Tibial nerve (tissue), 4 donors: ENCODE results near the gene OTOF. TPM values are rescaled to one million over a fixed set of nuclear protein-coding genes. Genes with fewer than 3 reads are reported as not detected.
A peak's percentile ranks its signal among the peaks of the same experiment; 100 is the strongest.

Experiments
- DNase-seq, 2 donors: peaks; one replicate each; pipeline ENCODE4 v3.0.0-alpha.2; 2019; ENCODE audit warnings: low spot score in 2 of 2
- H3K27ac ChIP-seq, 4 donors: fragments of 200-600 bp; sonication (generic) in 3 of 4; one replicate each; pipeline ENCODE4 v1.5.1; 2017 to 2019; ENCODE audit warnings: mild to moderate bottlenecking in 1 of 4
- H3K27me3 ChIP-seq, 2 donors: fragments of 200-600 bp; sonication (generic) in 1 of 2; one replicate each; pipeline versions ENCODE4 v1.5.1 to v1.6.0; 2017 to 2019
- H3K36me3 ChIP-seq, 3 donors: fragments of 200-600 bp; sonication (generic); one replicate each; pipeline ENCODE4 v1.5.1; 2018 to 2019
- H3K4me1 ChIP-seq, 4 donors: fragments of 200-600 bp; sonication (generic) in 3 of 4; one replicate each; pipeline ENCODE4 v1.5.1; 2017 to 2019
- H3K4me3 ChIP-seq, 4 donors: fragments of 200-600 bp; sonication (generic) in 3 of 4; one replicate each; pipeline ENCODE4 v1.5.1; 2017 to 2019; ENCODE audit warnings: mild to moderate bottlenecking in 1 of 4, moderate library complexity in 1 of 4
- H3K9me3 ChIP-seq, 4 donors: fragments of 200-600 bp; sonication (generic) in 3 of 4; one replicate each; pipeline ENCODE4 v1.5.1; 2017 to 2019
- EP300 ChIP-seq, 2 donors: sonication (generic); formaldehyde crosslinking; IDR thresholded peaks; one replicate each; pipeline ENCODE4 v1.6.1; 2017; ENCODE audit warnings: antibody characterized with exemption in 2 of 2, mild to moderate bottlenecking in 1 of 2
- POLR2A ChIP-seq, 2 donors: fragments of 450-650 bp; IDR thresholded peaks; one replicate each; pipeline ENCODE4 v1.6.1; 2017; ENCODE audit warnings: antibody characterized with exemption in 2 of 2, mild to moderate bottlenecking in 2 of 2, moderate library complexity in 2 of 2
- WGBS, 2 donors: methylation state at CpG; one replicate each; pipeline ENCODE4 v1.1.5; 2018; 5-methylcytosine and 5-hydroxymethylcytosine counted together
- total RNA-seq, 4 donors: library from RNA; depleted of rRNA; stranded (reverse); fragments of >200 nt; gene quantifications; one replicate each; pipeline ENCODE4 v1.1.0, GENCODE V29; 2016
- TF ChIP-seq, protein P1 (sequence below), 5 experiments: fragments of 200-600 bp in 3 of 5; fragments of 450-650 bp in 2 of 5; sonication (generic) in 3 of 5; IDR thresholded peaks; one replicate each; pipeline ENCODE4 v1.5.1; 2016 to 2019; ENCODE audit warnings: antibody characterized with exemption in 5 of 5, mild to moderate bottlenecking in 3 of 5, moderate library complexity in 2 of 5

Gene OTOF
- total RNA-seq, 4 donors from 2014 or later = under 0.01 to 0.30 (median 0.22) TPM; not detected in 1

DNA sequence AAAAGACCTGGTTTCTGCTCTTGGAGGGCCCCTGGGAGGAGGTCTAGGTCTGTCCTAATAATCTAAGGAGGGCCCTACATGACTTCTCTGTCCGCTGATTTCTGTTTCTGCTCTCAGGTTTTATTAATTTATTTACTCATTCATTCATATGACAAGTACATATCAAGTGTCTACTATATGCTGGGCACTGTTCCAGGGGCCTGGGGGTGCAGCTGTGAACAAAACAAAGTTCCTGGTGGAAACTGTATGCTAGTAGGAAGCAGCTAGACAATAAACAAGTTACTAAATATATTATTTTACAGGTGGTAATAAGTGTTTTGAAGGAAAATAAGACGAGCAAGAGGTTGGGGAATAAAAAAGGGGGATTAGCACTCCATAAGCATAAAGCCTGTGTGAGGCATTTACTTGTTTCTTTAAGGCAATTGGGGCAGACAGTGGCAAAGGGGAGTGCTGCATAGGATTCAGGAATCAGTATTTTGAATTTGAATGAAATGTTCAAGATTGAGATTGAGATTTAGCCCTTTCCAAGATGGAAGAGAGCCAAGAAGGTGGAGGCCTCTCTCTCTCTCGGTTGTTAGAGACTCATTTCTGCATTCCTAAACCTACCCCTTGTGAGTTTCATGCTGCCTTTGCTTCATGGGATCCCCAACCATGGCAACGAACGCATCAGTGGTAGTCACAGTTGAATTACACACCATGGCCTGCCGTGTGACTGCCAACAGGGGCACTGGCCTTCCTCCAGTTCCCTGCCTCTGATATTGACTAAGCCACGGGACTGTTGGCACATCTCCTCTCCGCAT lies 47.9 kb downstream of the OTOF start:
- 58 to 61% methylated on average over 8 of the region's 8 CpGs for WGBS, 2 donors
- TF ChIP-seq EP300 (IDR thresholded peaks at IDR 0.05) = no peak
- TF ChIP-seq, protein P1, sequence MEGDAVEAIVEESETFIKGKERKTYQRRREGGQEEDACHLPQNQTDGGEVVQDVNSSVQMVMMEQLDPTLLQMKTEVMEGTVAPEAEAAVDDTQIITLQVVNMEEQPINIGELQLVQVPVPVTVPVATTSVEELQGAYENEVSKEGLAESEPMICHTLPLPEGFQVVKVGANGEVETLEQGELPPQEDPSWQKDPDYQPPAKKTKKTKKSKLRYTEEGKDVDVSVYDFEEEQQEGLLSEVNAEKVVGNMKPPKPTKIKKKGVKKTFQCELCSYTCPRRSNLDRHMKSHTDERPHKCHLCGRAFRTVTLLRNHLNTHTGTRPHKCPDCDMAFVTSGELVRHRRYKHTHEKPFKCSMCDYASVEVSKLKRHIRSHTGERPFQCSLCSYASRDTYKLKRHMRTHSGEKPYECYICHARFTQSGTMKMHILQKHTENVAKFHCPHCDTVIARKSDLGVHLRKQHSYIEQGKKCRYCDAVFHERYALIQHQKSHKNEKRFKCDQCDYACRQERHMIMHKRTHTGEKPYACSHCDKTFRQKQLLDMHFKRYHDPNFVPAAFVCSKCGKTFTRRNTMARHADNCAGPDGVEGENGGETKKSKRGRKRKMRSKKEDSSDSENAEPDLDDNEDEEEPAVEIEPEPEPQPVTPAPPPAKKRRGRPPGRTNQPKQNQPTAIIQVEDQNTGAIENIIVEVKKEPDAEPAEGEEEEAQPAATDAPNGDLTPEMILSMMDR (IDR thresholded peaks at IDR 0.05) = no peak
- TF ChIP-seq POLR2A (IDR thresholded peaks at IDR 0.05) = no peak

DNA sequence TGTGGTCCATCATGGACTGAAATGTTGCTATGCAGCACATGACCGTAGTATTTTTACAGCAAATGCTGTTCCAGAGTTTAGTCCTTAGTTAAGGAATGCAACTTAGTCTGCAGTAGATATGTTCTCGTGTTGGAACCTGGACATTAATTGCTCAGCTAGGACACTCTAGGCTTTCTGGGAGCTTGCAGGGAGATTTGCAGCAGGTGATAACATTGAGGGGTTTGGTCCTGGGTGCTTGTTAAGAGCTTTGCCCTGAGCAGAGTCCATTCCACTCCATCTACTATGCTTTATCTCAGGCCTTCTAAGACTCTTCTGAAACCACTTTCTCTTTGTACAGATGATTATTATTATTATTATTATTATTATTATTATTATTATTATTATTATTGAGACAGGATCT lies 49.1 kb downstream of the OTOF start:
- no peaks in the 10 kb centered on the region for H3K27me3 ChIP-seq
- no peak overlapping the region for H3K4me3 ChIP-seq
- H3K9me3 ChIP-seq = no peaks in the 10 kb centered on the region
- no peak for DNase-seq
- 92 to 95% methylated on average over 2 of the region's 2 CpGs for WGBS, 2 donors
- peaks cover 0 to 21% (median 9%) of the 10 kb centered on the region in 4 donors for H3K4me1 ChIP-seq
- no peak overlapping the region for H3K27ac ChIP-seq
- TF ChIP-seq EP300 (IDR thresholded peaks at IDR 0.05) = no peak
- TF ChIP-seq, protein P1 (IDR thresholded peaks at IDR 0.05) = no peak
- TF ChIP-seq POLR2A (IDR thresholded peaks at IDR 0.05) = no peak
- no peaks in the 10 kb centered on the region for H3K36me3 ChIP-seq

More for the DNA sequence above, 47.9 kb downstream of the OTOF start:
- Histone ChIP-seq H3K27me3 (no peaks in the 10 kb centered on the region), H3K36me3 (no peaks in the 10 kb centered on the region), H3K4me1 (peaks cover 0 to 28% (median 9%) of the 10 kb centered on the region in 4 donors), H3K27ac (peak overlapping the region in 1 of 4 donors; percentile 20), H3K4me3 (no peak overlapping the region), H3K9me3 (no peaks in the 10 kb centered on the region)
- DNase-seq = no peak

DNA sequence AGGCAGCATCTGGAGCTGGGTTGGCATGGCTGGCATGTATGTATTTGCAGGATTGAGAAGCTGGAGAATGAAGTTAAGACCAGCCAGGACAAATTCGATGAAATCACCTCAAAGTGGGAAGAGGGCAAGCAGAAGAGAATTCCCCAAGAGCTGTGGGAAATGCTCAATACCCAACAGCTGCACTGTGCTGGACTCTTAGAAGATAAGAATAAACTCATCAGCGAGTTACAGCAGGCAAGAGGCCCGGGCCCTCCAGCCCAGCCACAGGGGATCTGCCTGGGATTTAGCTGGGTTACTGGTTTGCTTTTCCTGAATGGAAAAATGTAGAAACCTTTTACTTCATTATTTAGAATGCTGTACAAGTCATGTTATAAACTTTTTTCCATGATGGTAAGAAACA lies 53.7 kb downstream of the OTOF start:
- TF ChIP-seq POLR2A (IDR thresholded peaks at IDR 0.05) = no peak

DNA sequence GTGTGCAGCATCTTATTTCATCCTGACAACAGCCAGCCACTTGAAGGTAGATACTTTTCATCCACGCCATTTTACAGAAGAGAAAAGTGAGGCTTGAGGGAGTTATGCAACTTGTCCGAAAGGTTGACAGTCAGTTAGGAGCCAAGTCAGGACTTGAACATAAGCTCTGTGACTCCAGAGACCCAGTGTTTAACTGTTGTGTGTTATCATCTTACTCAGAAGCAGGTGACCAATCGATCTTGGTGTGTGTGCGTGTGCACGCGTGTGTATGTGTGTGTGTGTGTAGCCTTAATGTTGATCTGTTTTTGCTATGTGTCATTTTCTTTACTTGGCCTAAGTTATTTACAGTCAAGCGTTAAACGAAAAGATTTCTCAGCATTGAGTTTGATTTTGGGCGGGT lies 54.2 kb downstream of the OTOF start:
- no peak overlapping the region for H3K27ac ChIP-seq
- H3K4me1 ChIP-seq = peaks cover 0 to 7% (median 0%) of the 10 kb centered on the region in 4 donors
- no peak for DNase-seq
- no peak overlapping the region for H3K4me3 ChIP-seq
- WGBS, 2 donors = 86 to 89% methylated on average over 9 of the region's 9 CpGs
- TF ChIP-seq POLR2A (IDR thresholded peaks at IDR 0.05) (no peak), EP300 (IDR thresholded peaks at IDR 0.05) (no peak)
- TF ChIP-seq, protein P1 (IDR thresholded peaks at IDR 0.05) = no peak
- H3K27me3 ChIP-seq = no peaks in the 10 kb centered on the region
- no peaks in the 10 kb centered on the region for H3K36me3 ChIP-seq
- no peaks in the 10 kb centered on the region for H3K9me3 ChIP-seq

More for the DNA sequence above, 53.7 kb downstream of the OTOF start:
- no peaks in the 10 kb centered on the region for H3K27me3 ChIP-seq
- 54 to 60% methylated on average over 3 of the region's 3 CpGs for WGBS, 2 donors
- no peak for DNase-seq
- peaks cover 0 to 7% (median 0%) of the 10 kb centered on the region in 4 donors for H3K4me1 ChIP-seq
- no peak overlapping the region for H3K27ac ChIP-seq
- H3K36me3 ChIP-seq = no peaks in the 10 kb centered on the region
- no peak overlapping the region for H3K4me3 ChIP-seq
- H3K9me3 ChIP-seq = no peaks in the 10 kb centered on the region

DNA sequence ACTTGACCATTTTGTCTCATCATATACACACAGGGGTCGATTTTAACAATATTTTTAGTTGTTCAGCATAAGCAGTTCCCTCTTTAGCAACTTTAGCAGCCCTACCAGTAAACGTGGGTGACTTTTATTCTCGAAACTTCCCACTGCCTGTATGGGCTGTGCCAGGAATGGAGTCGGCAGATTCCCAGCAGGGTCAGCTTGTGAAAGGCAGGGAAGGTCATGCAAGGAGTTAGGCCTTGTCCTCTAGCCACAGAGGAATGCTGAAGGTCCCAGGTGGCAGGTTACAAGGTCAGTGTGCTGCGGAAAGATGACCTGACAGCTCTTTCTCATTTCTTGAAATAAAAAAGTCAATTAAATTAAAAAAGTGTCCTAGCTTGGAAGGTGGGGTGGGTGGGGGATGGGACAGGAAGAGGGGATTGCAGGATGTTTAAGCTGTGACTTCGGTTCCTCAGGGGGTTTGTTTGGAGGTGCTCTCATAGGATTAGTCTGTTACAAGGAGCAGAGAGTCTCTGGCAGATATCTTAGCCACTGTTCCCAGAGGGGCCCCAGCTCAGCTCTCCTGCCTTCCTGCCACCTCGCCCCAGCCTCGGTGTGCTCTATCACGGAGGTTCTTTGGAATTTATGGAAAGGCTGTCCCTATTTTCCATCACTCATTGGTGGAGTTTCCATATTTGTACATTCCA lies 54.8 kb downstream of the OTOF start:
- no peaks in the 10 kb centered on the region for H3K9me3 ChIP-seq
- no peak for DNase-seq
- WGBS, 2 donors = 50 to 52% methylated on average over 9 of the region's 9 CpGs
- no peak overlapping the region for H3K4me3 ChIP-seq
- H3K4me1 ChIP-seq = peaks cover 0 to 7% (median 0%) of the 10 kb centered on the region in 4 donors
- no peaks in the 10 kb centered on the region for H3K27me3 ChIP-seq
- no peak for TF ChIP-seq EP300 (IDR thresholded peaks at IDR 0.05)
- TF ChIP-seq, protein P1 (IDR thresholded peaks at IDR 0.05) = no peak
- no peak for TF ChIP-seq POLR2A (IDR thresholded peaks at IDR 0.05)
- H3K27ac ChIP-seq = peak overlapping the region in 2 of 4 donors; percentile 7 to 33
- no peaks in the 10 kb centered on the region for H3K36me3 ChIP-seq
